BLaER1 treated with 17β-estradiol and CSF1 and Interleukin-3, amounts not matched to agents 10 nM and 100 nM (cell line): ENCODE measurements around the gene RASEF.

Source experiments
- H3K27ac ChIP-seq, 11 experiments: shearing (Covaris generic); formaldehyde crosslinking; 2 replicates each; pipeline ENCODE4 v1.8.1; 2022
- H3K27me3 ChIP-seq, 11 experiments: shearing (Covaris generic); formaldehyde crosslinking; 2 replicates each; pipeline ENCODE4 v1.8.1; 2022
- H3K36me3 ChIP-seq, 11 experiments: shearing (Covaris generic); formaldehyde crosslinking; 2 replicates each; pipeline ENCODE4 v1.8.1; 2022
- H3K4me1 ChIP-seq, 10 experiments: shearing (Covaris generic); formaldehyde crosslinking; 2 replicates each; pipeline ENCODE4 v1.8.1; 2022
- H3K4me2 ChIP-seq, 11 experiments: shearing (Covaris generic); formaldehyde crosslinking; 2 replicates each; pipeline ENCODE4 v1.8.1; 2022
- H3K4me3 ChIP-seq, 10 experiments: shearing (Covaris generic); formaldehyde crosslinking; 2 replicates each; pipeline ENCODE4 v1.8.1; 2022
- H3K9ac ChIP-seq, 11 experiments: shearing (Covaris generic); formaldehyde crosslinking; 2 replicates each; pipeline ENCODE4 v1.8.1; 2022
- H3K9me3 ChIP-seq, 11 experiments: shearing (Covaris generic); formaldehyde crosslinking; replicated peaks in 1 of 11; 2 replicates each; pipeline ENCODE4 v1.8.1; 2022
- H4K20me1 ChIP-seq, 11 experiments: shearing (Covaris generic); formaldehyde crosslinking; 2 replicates each; pipeline ENCODE4 v1.8.1; 2022
- Cebpa-rat ChIP-seq, 11 experiments: shearing (Covaris generic); IDR thresholded peaks; 2 replicates each; pipeline ENCODE4 v1.8.1; 2022

Gene RASEF

GRCh38 chr9:83023151-83023550 lies 39.8 kb downstream of the RASEF start:
- Histone ChIP-seq H3K27me3 (no peaks in the 10 kb centered on the region), H3K36me3 (no peaks in the 10 kb centered on the region), H3K4me3 (no peak overlapping the region), H3K4me1 (no peaks in the 10 kb centered on the region), H3K4me2 (no peak overlapping the region), H3K9me3 (peaks cover 0 to 11% (median 0%) of the 10 kb centered on the region in 11 experiments; a peak in 3 of 22 replicates), H3K9ac (no peak overlapping the region), H3K27ac (no peak overlapping the region), H4K20me1 (no peaks in the 10 kb centered on the region; a peak in 1 of 22 replicates)
- no peak for TF ChIP-seq Cebpa-rat (IDR thresholded peaks at IDR 0.05)

GRCh38 chr9:83020864-83021263 lies 42.1 kb downstream of the RASEF start:
- Histone ChIP-seq H3K27ac (no peak overlapping the region), H3K4me3 (no peak overlapping the region), H3K27me3 (no peaks in the 10 kb centered on the region), H3K4me2 (no peak overlapping the region), H4K20me1 (no peaks in the 10 kb centered on the region; a peak in 1 of 22 replicates), H3K36me3 (no peaks in the 10 kb centered on the region), H3K9me3 (peaks cover 0 to 5% (median 0%) of the 10 kb centered on the region in 11 experiments; a peak in 5 of 22 replicates), H3K9ac (no peak overlapping the region), H3K4me1 (no peaks in the 10 kb centered on the region)
- no peak for TF ChIP-seq Cebpa-rat (IDR thresholded peaks at IDR 0.05)

- no peaks in the 10 kb centered on the region for H3K36me3 ChIP-seq
- H3K27ac ChIP-seq, result no peak overlapping the region
- no peaks in the 10 kb centered on the region; a peak in 1 of 22 replicates for H4K20me1 ChIP-seq
- H3K9me3 ChIP-seq, result peaks cover 0 to 5% (median 0%) of the 10 kb centered on the region in 11 experiments; a peak in 4 of 22 replicates
- TF ChIP-seq Cebpa-rat (IDR thresholded peaks at IDR 0.05), result no peak
- H3K27me3 ChIP-seq, result no peaks in the 10 kb centered on the region
- no peaks in the 10 kb centered on the region for H3K4me1 ChIP-seq
- H3K9ac ChIP-seq, result no peak overlapping the region
- no peak overlapping the region for H3K4me3 ChIP-seq
- no peak overlapping the region for H3K4me2 ChIP-seq
These were observed 42.6 kb downstream of the RASEF start for GRCh38 chr9:83020327-83020726.

GRCh38 chr9:83019246-83019645 lies 43.7 kb downstream of the RASEF start:
- Histone ChIP-seq H3K4me3 (no peak overlapping the region), H3K4me2 (no peak overlapping the region), H3K36me3 (no peaks in the 10 kb centered on the region), H3K9ac (no peak overlapping the region), H3K9me3 (peaks cover 0 to 5% (median 0%) of the 10 kb centered on the region in 11 experiments; a peak in 4 of 22 replicates), H4K20me1 (no peaks in the 10 kb centered on the region; a peak in 1 of 22 replicates), H3K4me1 (no peaks in the 10 kb centered on the region), H3K27ac (no peak overlapping the region), H3K27me3 (no peaks in the 10 kb centered on the region)
- no peak for TF ChIP-seq Cebpa-rat (IDR thresholded peaks at IDR 0.05)

GRCh38 chr9:83015897-83016296 lies 47.0 kb downstream of the RASEF start:
- H3K27ac ChIP-seq, result no peak overlapping the region
- TF ChIP-seq Cebpa-rat (IDR thresholded peaks at IDR 0.05), result no peak
- H3K4me3 ChIP-seq, result no peak overlapping the region
- no peaks in the 10 kb centered on the region for H3K36me3 ChIP-seq
- no peaks in the 10 kb centered on the region; a peak in 1 of 22 replicates for H4K20me1 ChIP-seq
- no peak overlapping the region for H3K9ac ChIP-seq
- peaks cover 0 to 5% (median 0%) of the 10 kb centered on the region in 11 experiments; a peak in 4 of 22 replicates for H3K9me3 ChIP-seq
- H3K27me3 ChIP-seq, result no peaks in the 10 kb centered on the region
- no peak overlapping the region for H3K4me2 ChIP-seq
- peaks cover 13 to 27% (median 16%) of the 10 kb centered on the region in 10 experiments for H3K4me1 ChIP-seq

GRCh38 chr9:83013867-83014605 lies 48.9 kb downstream of the RASEF start:
- Histone ChIP-seq H3K9me3 (peaks cover 0 to 5% (median 0%) of the 10 kb centered on the region in 11 experiments; a peak in 4 of 22 replicates), H3K4me3 (no peak overlapping the region), H4K20me1 (no peaks in the 10 kb centered on the region), H3K4me1 (peaks cover 13 to 27% (median 16%) of the 10 kb centered on the region in 10 experiments), H3K27ac (no peak overlapping the region), H3K27me3 (no peaks in the 10 kb centered on the region), H3K4me2 (no peak overlapping the region), H3K9ac (no peak overlapping the region), H3K36me3 (no peaks in the 10 kb centered on the region)
- TF ChIP-seq Cebpa-rat (IDR thresholded peaks at IDR 0.05), result no peak

- Histone ChIP-seq H3K4me2 (peak overlapping the region in 9 of 11 experiments; percentile 33 to 68 (median 49); a peak in 12 of 22 replicates), H3K4me1 (peaks cover 13 to 27% (median 16%) of the 10 kb centered on the region in 10 experiments), H3K27ac (no peak overlapping the region), H3K27me3 (no peaks in the 10 kb centered on the region), H3K9ac (no peak overlapping the region), H3K36me3 (no peaks in the 10 kb centered on the region), H3K9me3 (peaks cover 0 to 5% (median 0%) of the 10 kb centered on the region in 11 experiments; a peak in 4 of 22 replicates), H4K20me1 (no peaks in the 10 kb centered on the region), H3K4me3 (no peak overlapping the region)
- no peak for TF ChIP-seq Cebpa-rat (IDR thresholded peaks at IDR 0.05)
These were observed 49.8 kb downstream of the RASEF start for GRCh38 chr9:83012922-83013838.

GRCh38 chr9:83012168-83012921 lies 50.6 kb downstream of the RASEF start:
- Histone ChIP-seq H3K4me3 (no peak overlapping the region), H3K36me3 (no peaks in the 10 kb centered on the region), H3K9me3 (peaks cover 0 to 2% (median 0%) of the 10 kb centered on the region in 11 experiments; a peak in 3 of 22 replicates), H3K4me2 (peak overlapping the region; percentile 11 to 68 (median 49); a peak in 19 of 22 replicates), H3K9ac (no peak overlapping the region), H3K27ac (no peak overlapping the region; a peak in 1 of 22 replicates), H4K20me1 (no peaks in the 10 kb centered on the region), H3K27me3 (no peaks in the 10 kb centered on the region), H3K4me1 (peaks cover 13 to 33% (median 19%) of the 10 kb centered on the region in 10 experiments)
- TF ChIP-seq Cebpa-rat (IDR thresholded peaks at IDR 0.05), result no peak
